Subcutaneous adipose tissue (tissue), 4 donors: Measurements from ENCODE around the gene MCTP2. TPM values are rescaled to one million over a fixed set of nuclear protein-coding genes. Genes with fewer than 3 reads are reported as not detected.

ENCODE experiments used
- total RNA-seq, 4 donors: library from RNA; depleted of rRNA; stranded (reverse); fragments of >200 nt; gene quantifications; one replicate each; pipeline ENCODE4 v1.1.0, GENCODE V29; 2016
- TF ChIP-seq, protein P1 (sequence below): fragments of 450-650 bp; IDR thresholded peaks from one replicate; pipeline ENCODE4 v1.5.1; 2016; ENCODE audit warnings: low read depth, mild to moderate bottlenecking, control low read depth, antibody characterized with exemption, moderate library complexity

MCTP2 gene
- total RNA-seq, 4 donors from 2014 or later = 2.6 to 5.5 (median 4.6) TPM

DNA sequence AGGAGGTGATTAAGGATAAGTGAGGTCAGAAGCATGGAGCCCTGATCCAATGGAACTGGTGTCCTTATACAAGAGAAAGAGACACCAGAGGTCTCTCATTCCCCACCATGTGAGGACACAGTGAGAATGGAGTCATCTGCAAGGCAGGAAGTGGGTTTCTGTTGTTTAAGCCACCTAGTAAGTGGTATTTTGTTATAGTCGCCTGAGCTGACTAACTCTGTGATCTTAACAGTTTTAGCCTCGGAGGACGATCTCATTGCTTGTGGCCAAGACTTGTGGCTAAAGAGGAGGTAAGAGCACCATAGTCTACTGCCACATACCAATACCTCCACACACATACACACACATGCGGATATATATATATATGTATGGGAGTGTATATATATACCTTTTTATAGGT lies 73.8 kb downstream of the MCTP2 start:
- TF ChIP-seq, protein P1, sequence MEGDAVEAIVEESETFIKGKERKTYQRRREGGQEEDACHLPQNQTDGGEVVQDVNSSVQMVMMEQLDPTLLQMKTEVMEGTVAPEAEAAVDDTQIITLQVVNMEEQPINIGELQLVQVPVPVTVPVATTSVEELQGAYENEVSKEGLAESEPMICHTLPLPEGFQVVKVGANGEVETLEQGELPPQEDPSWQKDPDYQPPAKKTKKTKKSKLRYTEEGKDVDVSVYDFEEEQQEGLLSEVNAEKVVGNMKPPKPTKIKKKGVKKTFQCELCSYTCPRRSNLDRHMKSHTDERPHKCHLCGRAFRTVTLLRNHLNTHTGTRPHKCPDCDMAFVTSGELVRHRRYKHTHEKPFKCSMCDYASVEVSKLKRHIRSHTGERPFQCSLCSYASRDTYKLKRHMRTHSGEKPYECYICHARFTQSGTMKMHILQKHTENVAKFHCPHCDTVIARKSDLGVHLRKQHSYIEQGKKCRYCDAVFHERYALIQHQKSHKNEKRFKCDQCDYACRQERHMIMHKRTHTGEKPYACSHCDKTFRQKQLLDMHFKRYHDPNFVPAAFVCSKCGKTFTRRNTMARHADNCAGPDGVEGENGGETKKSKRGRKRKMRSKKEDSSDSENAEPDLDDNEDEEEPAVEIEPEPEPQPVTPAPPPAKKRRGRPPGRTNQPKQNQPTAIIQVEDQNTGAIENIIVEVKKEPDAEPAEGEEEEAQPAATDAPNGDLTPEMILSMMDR = no peak

DNA sequence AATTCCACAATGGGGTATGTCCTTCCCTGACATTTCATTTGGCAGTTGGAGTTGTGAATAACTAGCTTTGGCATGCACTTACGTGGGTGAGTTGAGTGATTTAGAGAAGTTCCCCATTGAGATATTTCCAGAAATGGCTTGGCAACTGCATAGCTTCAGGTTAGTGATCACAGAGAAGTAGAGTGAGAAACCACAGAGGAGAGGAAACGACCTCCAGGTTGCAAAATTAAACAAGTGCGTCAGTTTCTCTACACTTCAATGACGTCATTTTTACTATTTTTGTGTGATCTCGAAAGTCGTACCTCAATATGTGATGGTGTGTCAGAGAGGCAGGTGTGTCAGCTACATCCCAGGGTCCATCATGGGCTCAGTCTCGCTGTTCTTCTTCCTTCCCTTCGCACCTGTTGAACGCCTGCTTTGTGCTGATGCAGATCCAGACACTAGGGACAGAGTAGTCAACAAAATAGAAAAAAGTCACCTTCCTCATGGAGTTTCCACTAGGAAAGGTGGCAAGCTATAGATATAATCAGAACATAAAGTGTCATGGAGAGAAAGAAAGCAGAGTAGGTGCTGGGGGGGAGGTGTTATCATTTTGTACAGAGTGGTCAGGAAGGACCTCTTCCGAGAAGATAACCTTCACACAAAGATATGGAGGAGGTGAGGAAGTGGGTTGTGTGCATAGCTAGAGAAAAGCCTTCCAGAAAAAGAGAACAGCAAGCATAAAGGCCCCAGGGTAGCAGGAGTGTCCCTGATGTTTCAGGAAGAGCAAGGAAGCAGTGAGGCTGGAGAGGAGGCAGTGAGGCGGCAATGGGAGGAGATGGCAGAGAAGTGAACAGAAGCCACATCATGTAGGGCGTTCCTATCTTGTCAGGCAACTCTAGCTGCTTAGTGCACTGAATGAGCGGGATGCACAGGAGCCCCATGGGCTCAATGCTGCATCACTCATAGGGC lies 75.6 kb downstream of the MCTP2 start:
- TF ChIP-seq, protein P1 = no peak

DNA sequence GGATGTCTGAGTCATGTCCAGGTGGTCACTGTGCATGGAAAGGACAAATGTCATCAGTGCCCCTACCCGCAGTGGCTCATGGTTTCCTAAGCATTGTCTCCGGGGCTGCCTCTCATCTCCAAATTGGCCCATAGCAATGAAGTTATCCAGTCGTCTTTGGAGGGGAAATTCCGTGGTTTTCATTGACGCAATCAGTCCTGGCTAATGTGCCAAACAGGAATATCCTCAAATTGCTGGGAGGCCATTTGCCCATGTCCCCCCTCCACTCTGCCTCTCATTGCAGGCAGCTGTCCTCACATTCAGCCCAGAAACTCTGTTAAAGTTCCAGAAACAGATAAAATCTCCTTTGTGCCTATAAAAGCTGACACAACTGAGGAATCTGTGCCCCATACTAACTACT lies 81.6 kb downstream of the MCTP2 start:
- TF ChIP-seq, protein P1 = no peak

DNA sequence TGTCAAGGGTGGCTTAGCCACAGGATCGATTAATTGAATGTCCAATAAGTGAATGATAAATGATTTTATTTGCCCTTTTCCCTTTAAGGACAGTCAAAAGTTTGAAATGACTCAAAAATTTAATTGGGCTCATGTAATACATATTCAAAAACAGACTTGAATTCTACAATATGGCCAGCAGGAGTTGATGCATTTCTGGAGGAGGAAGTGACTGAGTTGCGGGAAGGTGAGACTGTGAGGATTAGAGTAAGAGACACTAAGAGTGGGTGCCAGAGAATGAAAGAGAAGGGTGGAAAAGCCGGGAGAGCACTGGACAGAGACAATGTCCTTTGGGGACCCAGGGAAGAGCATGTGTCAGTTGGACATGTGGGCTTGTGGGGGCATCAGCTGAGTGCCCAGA lies 83.3 kb downstream of the MCTP2 start:
- TF ChIP-seq, protein P1 = no peak

DNA sequence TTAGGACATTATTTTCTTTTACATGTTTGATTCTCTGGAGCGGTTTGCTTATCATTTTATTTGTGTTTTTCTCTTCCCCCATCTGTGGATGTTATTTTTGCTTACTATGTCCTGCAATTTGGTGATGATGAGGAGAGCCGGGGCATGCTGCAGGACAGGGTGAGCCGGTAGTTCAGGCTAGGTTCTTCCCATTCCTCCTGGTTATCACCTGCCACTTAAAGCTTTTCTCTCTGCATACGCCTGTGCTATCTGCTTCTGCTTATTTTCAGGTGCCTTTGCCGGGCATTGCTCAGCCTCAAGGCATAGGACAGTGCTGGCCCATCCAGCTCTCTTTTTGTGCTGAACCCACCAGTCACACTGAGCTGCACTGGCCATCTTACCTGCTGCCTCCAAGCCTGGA lies 85.8 kb downstream of the MCTP2 start:
- TF ChIP-seq, protein P1 = no peak

DNA sequence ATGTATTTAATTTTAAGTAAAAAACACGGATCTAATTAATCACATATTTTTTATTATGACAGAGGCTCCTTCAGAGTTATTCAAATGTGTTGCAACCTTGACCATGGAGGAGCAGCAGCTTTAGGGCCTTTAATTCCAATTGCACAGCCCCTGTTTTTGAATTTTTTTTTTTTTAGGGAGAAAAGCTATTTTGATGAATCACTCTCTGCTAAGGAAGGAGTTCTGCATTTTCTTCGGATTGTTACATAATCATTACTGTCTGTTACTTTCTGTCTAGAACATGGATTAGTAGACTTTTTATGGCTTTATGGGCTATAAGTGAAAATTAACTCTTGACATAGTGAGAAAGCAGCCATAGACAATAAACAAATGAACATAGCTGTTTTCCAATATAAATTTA lies 90.8 kb downstream of the MCTP2 start:
- TF ChIP-seq, protein P1 = no peak

DNA sequence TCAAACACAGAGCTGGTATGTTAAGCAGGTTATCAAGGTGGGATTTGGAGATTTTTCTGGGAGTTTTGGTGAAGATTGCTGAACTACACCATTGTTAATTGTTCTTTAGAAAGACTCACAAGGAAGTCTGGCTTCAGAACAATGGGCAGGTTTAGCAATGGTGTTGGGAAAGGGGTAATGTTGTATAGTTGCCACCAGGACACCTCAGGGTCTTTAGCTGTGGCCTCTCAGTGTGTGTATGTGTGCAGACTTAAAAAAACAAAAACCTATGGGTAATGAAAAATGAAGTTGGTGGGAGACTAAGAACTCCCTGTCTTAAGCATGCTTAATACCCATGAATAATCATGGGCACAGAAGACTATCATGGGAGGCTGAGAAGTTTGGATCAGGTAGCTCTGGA lies 91.7 kb downstream of the MCTP2 start:
- TF ChIP-seq, protein P1 = no peak
